GM12878 (cell line): ENCODE data around the gene MAML3. TPM values are rescaled to one million over a fixed set of nuclear protein-coding genes. Genes with fewer than 3 reads are reported as not detected.

Experiments used
- ATAC-seq: fragments of 200-7000 bp; cut with Tn5 transposase; 3 replicates; pipeline ENCODE4 v1.9.1; 2020; ENCODE audit warnings: mild to moderate bottlenecking, moderate library complexity
- BruUV-seq: library from RNA; stranded (reverse); fragments of 400-500 nt; replicated peaks from 2 replicates; lab custom pipeline; 2021; lab: Mats Ljungman, UMichigan
- CTCF ChIA-PET: fragments of 300-600 bp; sonication (Branson Sonifier 250); formaldehyde crosslinking; extraction: SDS; loops from one replicate; lab custom pipeline; 2021; ENCODE audit warnings: inconsistent platforms; lab: Yijun Ruan, JAX
- POLR2A ChIA-PET: fragments of 350-600 bp; formaldehyde crosslinking; extraction: SDS; loops from one replicate; lab custom pipeline; 2021; ENCODE audit warnings: inconsistent platforms; lab: Charles Lee
- RAD21 ChIA-PET: fragments of 300-600 bp; sonication (Branson Sonifier 250); formaldehyde crosslinking; loops from one replicate; lab custom pipeline; 2023; ENCODE audit warnings: antibody characterized with exemption; ENCODE audit not compliant: unreplicated experiment; lab: Charles Lee
- SMC1A ChIA-PET: fragments of 300-600 bp; sonication (Branson Sonifier 250); formaldehyde crosslinking; loops from one replicate; lab custom pipeline; 2023; ENCODE audit not compliant: unreplicated experiment, uncharacterized antibody; lab: Charles Lee
- DNase-seq: peaks from one replicate; pipeline ENCODE4 v3.0.0-alpha.2; 2011; ENCODE audit warnings: low read depth, low spot score
- FAIRE-seq: peaks from 3 replicates; lab custom pipeline; 2011; peaks lifted over from hg19 to GRCh38; lab: Jason Lieb, UNC
- H2AFZ ChIP-seq: 2 replicates; pipeline ENCODE4 v1.6.0; 2011; ENCODE audit warnings: low read depth, low read length, control low read depth; ENCODE audit not compliant: control insufficient read depth
- H3K27ac ChIP-seq: 2 replicates; pipeline ENCODE4 v1.5.1; 2011; ENCODE audit warnings: control low read depth; ENCODE audit not compliant: control insufficient read depth, insufficient read depth
- H3K27me3 ChIP-seq, 2 experiments: replicated peaks in 1 of 2; 2 replicates each; pipeline versions ENCODE4 v1.6.0 to v1.6.1; 2011; ENCODE audit warnings: low read length in 1 of 2; ENCODE audit not compliant: control insufficient read depth in 2 of 2, insufficient read depth in 2 of 2
- H3K36me3 ChIP-seq, 2 experiments: 2 replicates each; pipeline ENCODE4 v1.5.1; 2011; ENCODE audit warnings: low read length in 1 of 2; ENCODE audit not compliant: control insufficient read depth in 2 of 2, insufficient read depth in 2 of 2
- H3K4me1 ChIP-seq: 2 replicates; pipeline ENCODE4 v1.6.1; 2011; ENCODE audit warnings: mild to moderate bottlenecking, low read length, moderate library complexity, mixed read lengths; ENCODE audit not compliant: control insufficient read depth, insufficient read depth
- H3K4me2 ChIP-seq: 2 replicates; pipeline ENCODE4 v1.6.0; 2011; ENCODE audit warnings: control low read depth; ENCODE audit not compliant: control insufficient read depth, insufficient read depth
- H3K4me3 ChIP-seq: fragments of 200-600 bp; sonication (generic); 2 replicates; pipeline ENCODE4 v1.5.1; 2016
- H3K79me2 ChIP-seq: 2 replicates; pipeline ENCODE4 v1.6.0; 2011; ENCODE audit warnings: low read length; ENCODE audit not compliant: control insufficient read depth, insufficient read depth
- H3K9ac ChIP-seq: 2 replicates; pipeline ENCODE4 v1.8.0; 2011; ENCODE audit warnings: low read length, control low read depth, mixed read lengths; ENCODE audit not compliant: control insufficient read depth, insufficient read depth
- H3K9me3 ChIP-seq: replicated peaks from 3 replicates; pipeline ENCODE4 v1.5.1; 2011; ENCODE audit warnings: mild to moderate bottlenecking, low read length; ENCODE audit not compliant: control insufficient read depth, insufficient read depth
- H4K20me1 ChIP-seq: 2 replicates; pipeline ENCODE4 v1.6.0; 2011; ENCODE audit not compliant: control insufficient read depth, insufficient read depth
- BCL11A ChIP-seq: IDR thresholded peaks from 2 replicates; pipeline ENCODE4 v1.6.1; 2011; ENCODE audit warnings: low read depth, low read length
- CEBPZ ChIP-seq: fragments of 150-350 bp; IDR thresholded peaks from 2 replicates; pipeline ENCODE4 v1.6.1; 2016; ENCODE audit warnings: low read depth, low read length
- EED ChIP-seq: sonication (generic); IDR thresholded peaks from 2 replicates; pipeline ENCODE4 v1.6.1; 2016; ENCODE audit warnings: antibody characterized with exemption, low read depth
- POU2F2 ChIP-seq: IDR thresholded peaks from 3 replicates; pipeline ENCODE4 v1.6.1; 2011; ENCODE audit warnings: low read depth, mild to moderate bottlenecking, low read length, borderline replicate concordance
- SKIL ChIP-seq: fragments of 450-650 bp; IDR thresholded peaks from 2 replicates; pipeline ENCODE4 v1.6.1; 2017; ENCODE audit warnings: mild to moderate bottlenecking, low read depth, inconsistent platforms; ENCODE audit not compliant: poor library complexity, severe bottlenecking
- STAT1 ChIP-seq: fragments of 450-650 bp; conservative IDR thresholded peaks from 2 replicates; pipeline ENCODE4 v1.6.1; 2014; ENCODE audit warnings: antibody characterized with exemption, mild to moderate bottlenecking
- TARDBP ChIP-seq: IDR thresholded peaks from 2 replicates; pipeline ENCODE4 v1.6.1; 2016; ENCODE audit warnings: borderline replicate concordance
- WGBS: methylation state at CpG from one replicate; pipeline ENCODE4 v1.1.6; 2016; ENCODE audit warnings: low lambda C conversion rate; ENCODE audit not compliant: insufficient replicate concordance, insufficient coverage; ENCODE audit errors: missing lambda C conversion rate; 5-methylcytosine and 5-hydroxymethylcytosine counted together
- in situ Hi-C: fragments of 300-500 bp; cut with MboI; formaldehyde crosslinking; loops from 9 replicates; pipeline ENCODE4 v1.14.3; 2018; ENCODE audit warnings: mixed read lengths
- intact Hi-C: fragments of 100-400 bp; cut with micrococcal nuclease; formaldehyde crosslinking; loops from one replicate; pipeline ENCODE4 v1.14.2; 2022; ENCODE audit not compliant: unreplicated experiment
- polyA plus RNA-seq, 11 experiments: library from polyadenylated mRNA; depleted of rRNA in 4 of 11; unstranded in 6 of 11; stranded (reverse) in 5 of 11; fragments of >200 nt; fragmentation: Nextera tagmentation in 4 of 11; fragmentation: Illumina TruSeq in 1 of 11; extraction: Ambion mirVana in 4 of 11; extraction: Trizol in 1 of 11; gene quantifications; 1 replicate in 1 of 11; 2 replicates in 10 of 11; pipeline versions ENCODE4 v1.2.1 to v1.2.3, GENCODE V29; 2011 to 2016; ENCODE audit warnings: inconsistent platforms in 2 of 11, missing spikeins in 2 of 11, low read depth in 1 of 11
- total RNA-seq, 4 experiments: library from RNA; depleted of rRNA in 3 of 4; stranded (reverse); fragments of >200 nt in 3 of 4; fragmentation: Illumina TruSeq in 1 of 4; extraction: Trizol in 1 of 4; gene quantifications; 2 replicates each; pipeline versions ENCODE4 v1.2.1 to v1.2.3, GENCODE V29; 2013 to 2021
- TF ChIP-seq, protein P1 (sequence below): fragments of 450-650 bp; IDR thresholded peaks from 2 replicates; pipeline ENCODE4 v1.6.1; 2017; ENCODE audit warnings: mild to moderate bottlenecking, moderate library complexity
- TF ChIP-seq, protein P2 (sequence below): IDR thresholded peaks from 2 replicates; pipeline ENCODE4 v1.6.1; 2011; ENCODE audit warnings: low read depth, low read length, improper control_type of control experiment, borderline replicate concordance

Gene MAML3
- total and polyA plus RNA-seq, 10 of the 15 experiments (the other 5 are each of a cell fraction or from before 2014, with no cell fraction given): under 0.01 to 0.53 (median 0.06) TPM; not detected in 2

GRCh38 chr4:140097572-140097971 lies 56.4 kb downstream of the MAML3 start:
- TF ChIP-seq, protein P1, sequence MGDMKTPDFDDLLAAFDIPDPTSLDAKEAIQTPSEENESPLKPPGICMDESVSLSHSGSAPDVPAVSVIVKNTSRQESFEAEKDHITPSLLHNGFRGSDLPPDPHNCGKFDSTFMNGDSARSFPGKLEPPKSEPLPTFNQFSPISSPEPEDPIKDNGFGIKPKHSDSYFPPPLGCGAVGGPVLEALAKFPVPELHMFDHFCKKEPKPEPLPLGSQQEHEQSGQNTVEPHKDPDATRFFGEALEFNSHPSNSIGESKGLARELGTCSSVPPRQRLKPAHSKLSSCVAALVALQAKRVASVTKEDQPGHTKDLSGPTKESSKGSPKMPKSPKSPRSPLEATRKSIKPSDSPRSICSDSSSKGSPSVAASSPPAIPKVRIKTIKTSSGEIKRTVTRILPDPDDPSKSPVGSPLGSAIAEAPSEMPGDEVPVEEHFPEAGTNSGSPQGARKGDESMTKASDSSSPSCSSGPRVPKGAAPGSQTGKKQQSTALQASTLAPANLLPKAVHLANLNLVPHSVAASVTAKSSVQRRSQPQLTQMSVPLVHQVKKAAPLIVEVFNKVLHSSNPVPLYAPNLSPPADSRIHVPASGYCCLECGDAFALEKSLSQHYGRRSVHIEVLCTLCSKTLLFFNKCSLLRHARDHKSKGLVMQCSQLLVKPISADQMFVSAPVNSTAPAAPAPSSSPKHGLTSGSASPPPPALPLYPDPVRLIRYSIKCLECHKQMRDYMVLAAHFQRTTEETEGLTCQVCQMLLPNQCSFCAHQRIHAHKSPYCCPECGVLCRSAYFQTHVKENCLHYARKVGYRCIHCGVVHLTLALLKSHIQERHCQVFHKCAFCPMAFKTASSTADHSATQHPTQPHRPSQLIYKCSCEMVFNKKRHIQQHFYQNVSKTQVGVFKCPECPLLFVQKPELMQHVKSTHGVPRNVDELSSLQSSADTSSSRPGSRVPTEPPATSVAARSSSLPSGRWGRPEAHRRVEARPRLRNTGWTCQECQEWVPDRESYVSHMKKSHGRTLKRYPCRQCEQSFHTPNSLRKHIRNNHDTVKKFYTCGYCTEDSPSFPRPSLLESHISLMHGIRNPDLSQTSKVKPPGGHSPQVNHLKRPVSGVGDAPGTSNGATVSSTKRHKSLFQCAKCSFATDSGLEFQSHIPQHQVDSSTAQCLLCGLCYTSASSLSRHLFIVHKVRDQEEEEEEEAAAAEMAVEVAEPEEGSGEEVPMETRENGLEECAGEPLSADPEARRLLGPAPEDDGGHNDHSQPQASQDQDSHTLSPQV: no peak
- no peak for TF ChIP-seq CEBPZ
- no peak for TF ChIP-seq POU2F2
- no peak for TF ChIP-seq SKIL
- TF ChIP-seq EED: no peak
- TF ChIP-seq, protein P2, sequence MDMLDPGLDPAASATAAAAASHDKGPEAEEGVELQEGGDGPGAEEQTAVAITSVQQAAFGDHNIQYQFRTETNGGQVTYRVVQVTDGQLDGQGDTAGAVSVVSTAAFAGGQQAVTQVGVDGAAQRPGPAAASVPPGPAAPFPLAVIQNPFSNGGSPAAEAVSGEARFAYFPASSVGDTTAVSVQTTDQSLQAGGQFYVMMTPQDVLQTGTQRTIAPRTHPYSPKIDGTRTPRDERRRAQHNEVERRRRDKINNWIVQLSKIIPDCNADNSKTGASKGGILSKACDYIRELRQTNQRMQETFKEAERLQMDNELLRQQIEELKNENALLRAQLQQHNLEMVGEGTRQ: no peak
- no peak for TF ChIP-seq BCL11A
- TF ChIP-seq TARDBP: no peak
- no peak for TF ChIP-seq STAT1
- Histone ChIP-seq H3K4me2 (no peak overlapping the region), H2AFZ (no peak overlapping the region), H3K27me3 (peaks cover 0 to 9% of the 10 kb centered on the region in 2 experiments; a peak in 2 of 4 replicates), H4K20me1 (no peaks in the 10 kb centered on the region), H3K4me1 (no peaks in the 10 kb centered on the region), H3K9ac (no peak overlapping the region), H3K79me2 (no peaks in the 10 kb centered on the region), H3K9me3 (peaks cover 3% of the 10 kb centered on the region; the same call in 2 of the 3 replicates), H3K27ac (no peak overlapping the region), H3K4me3 (no peak overlapping the region), H3K36me3 (no peaks in the 10 kb centered on the region)
- CTCF ChIA-PET: interaction anchor here (0.5 to 0.6 kb wide), 2 partner anchors 132 to 1066 kb away, joined by 3 read pairs; no protein-coding TSS in a partner anchor
- RAD21 ChIA-PET: interaction anchor here (0.8 kb wide), 1 partner anchor 119 kb away, joined by 3 read pairs; no protein-coding TSS in a partner anchor
- POLR2A ChIA-PET: no interaction called here
- SMC1A ChIA-PET: interaction anchor here (1.1 kb wide), 2 partner anchors 20 to 26 kb away, joined by 4 read pairs; no protein-coding TSS in a partner anchor
- no TSS peak for BruUV-seq
- FAIRE-seq (no peak), DNase-seq (no peak), ATAC-seq (no peak)
- 6% methylated on average over 4 of the region's 4 CpGs for WGBS
- intact Hi-C loops: no loop called here
- in situ Hi-C loops: no loop called here
